ENCODE data around the gene CBY1. TPM values are rescaled to one million over a fixed set of nuclear protein-coding genes. Genes with fewer than 3 reads are reported as not detected.
A peak's percentile ranks its signal among the peaks of the same experiment; 100 is the strongest.

Gene CBY1
- total and polyA plus RNA-seq, 9 of the 15 experiments (the other 6 are each of a cell fraction or from before 2014, with no cell fraction given), result 5.7 to 19.7 (median 10.8) TPM

- TF ChIP-seq ZKSCAN8 (CRISPR knock-in tag; IDR thresholded peaks at IDR 0.05), result no peak
- no peak for TF ChIP-seq ZNF551 (CRISPR knock-in tag; IDR thresholded peaks at IDR 0.05)
- TF ChIP-seq, protein P1, sequence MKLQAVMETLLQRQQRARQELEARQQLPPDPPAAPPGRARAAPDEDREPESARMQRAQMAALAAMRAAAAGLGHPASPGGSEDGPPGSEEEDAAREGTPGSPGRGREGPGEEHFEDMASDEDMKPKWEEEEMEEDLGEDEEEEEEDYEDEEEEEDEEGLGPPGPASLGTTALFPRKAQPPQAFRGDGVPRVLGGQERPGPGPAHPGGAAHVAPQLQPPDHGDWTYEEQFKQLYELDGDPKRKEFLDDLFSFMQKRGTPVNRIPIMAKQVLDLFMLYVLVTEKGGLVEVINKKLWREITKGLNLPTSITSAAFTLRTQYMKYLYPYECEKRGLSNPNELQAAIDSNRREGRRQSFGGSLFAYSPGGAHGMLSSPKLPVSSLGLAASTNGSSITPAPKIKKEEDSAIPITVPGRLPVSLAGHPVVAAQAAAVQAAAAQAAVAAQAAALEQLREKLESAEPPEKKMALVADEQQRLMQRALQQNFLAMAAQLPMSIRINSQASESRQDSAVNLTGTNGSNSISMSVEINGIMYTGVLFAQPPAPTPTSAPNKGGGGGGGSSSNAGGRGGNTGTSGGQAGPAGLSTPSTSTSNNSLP (IDR thresholded peaks at IDR 0.05; ENCODE audit: borderline replicate concordance, low read depth, low read length), result peak; percentile 74; the same call in 1 of the 2 replicates
- no peak for TF ChIP-seq ZNF717 (CRISPR knock-in tag; IDR thresholded peaks at IDR 0.05)
- TF ChIP-seq, protein P2, sequence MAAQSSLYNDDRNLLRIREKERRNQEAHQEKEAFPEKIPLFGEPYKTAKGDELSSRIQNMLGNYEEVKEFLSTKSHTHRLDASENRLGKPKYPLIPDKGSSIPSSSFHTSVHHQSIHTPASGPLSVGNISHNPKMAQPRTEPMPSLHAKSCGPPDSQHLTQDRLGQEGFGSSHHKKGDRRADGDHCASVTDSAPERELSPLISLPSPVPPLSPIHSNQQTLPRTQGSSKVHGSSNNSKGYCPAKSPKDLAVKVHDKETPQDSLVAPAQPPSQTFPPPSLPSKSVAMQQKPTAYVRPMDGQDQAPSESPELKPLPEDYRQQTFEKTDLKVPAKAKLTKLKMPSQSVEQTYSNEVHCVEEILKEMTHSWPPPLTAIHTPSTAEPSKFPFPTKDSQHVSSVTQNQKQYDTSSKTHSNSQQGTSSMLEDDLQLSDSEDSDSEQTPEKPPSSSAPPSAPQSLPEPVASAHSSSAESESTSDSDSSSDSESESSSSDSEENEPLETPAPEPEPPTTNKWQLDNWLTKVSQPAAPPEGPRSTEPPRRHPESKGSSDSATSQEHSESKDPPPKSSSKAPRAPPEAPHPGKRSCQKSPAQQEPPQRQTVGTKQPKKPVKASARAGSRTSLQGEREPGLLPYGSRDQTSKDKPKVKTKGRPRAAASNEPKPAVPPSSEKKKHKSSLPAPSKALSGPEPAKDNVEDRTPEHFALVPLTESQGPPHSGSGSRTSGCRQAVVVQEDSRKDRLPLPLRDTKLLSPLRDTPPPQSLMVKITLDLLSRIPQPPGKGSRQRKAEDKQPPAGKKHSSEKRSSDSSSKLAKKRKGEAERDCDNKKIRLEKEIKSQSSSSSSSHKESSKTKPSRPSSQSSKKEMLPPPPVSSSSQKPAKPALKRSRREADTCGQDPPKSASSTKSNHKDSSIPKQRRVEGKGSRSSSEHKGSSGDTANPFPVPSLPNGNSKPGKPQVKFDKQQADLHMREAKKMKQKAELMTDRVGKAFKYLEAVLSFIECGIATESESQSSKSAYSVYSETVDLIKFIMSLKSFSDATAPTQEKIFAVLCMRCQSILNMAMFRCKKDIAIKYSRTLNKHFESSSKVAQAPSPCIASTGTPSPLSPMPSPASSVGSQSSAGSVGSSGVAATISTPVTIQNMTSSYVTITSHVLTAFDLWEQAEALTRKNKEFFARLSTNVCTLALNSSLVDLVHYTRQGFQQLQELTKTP (IDR thresholded peaks at IDR 0.05; ENCODE audit: low read depth in 1 of 2, partially characterized antibody in 2 of 2), result no peak
- TF ChIP-seq XRCC5 (IDR thresholded peaks at IDR 0.05; ENCODE audit: low read depth, low read length), result no peak
- no peak for TF ChIP-seq MCM7 (IDR thresholded peaks at IDR 0.05)
- TF ChIP-seq SAFB2 (IDR thresholded peaks at IDR 0.05; ENCODE audit: borderline replicate concordance, low read depth, low read length, severe bottlenecking), result no peak
- TF ChIP-seq, protein P3, sequence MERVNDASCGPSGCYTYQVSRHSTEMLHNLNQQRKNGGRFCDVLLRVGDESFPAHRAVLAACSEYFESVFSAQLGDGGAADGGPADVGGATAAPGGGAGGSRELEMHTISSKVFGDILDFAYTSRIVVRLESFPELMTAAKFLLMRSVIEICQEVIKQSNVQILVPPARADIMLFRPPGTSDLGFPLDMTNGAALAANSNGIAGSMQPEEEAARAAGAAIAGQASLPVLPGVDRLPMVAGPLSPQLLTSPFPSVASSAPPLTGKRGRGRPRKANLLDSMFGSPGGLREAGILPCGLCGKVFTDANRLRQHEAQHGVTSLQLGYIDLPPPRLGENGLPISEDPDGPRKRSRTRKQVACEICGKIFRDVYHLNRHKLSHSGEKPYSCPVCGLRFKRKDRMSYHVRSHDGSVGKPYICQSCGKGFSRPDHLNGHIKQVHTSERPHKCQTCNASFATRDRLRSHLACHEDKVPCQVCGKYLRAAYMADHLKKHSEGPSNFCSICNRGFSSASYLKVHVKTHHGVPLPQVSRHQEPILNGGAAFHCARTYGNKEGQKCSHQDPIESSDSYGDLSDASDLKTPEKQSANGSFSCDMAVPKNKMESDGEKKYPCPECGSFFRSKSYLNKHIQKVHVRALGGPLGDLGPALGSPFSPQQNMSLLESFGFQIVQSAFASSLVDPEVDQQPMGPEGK (CRISPR knock-in tag; IDR thresholded peaks at IDR 0.05; ENCODE audit: borderline replicate concordance), result no peak
- TF ChIP-seq BCL6 (CRISPR knock-in tag; IDR thresholded peaks at IDR 0.05), result no peak
- no peak for TF ChIP-seq NFIX (CRISPR knock-in tag; IDR thresholded peaks at IDR 0.05; ENCODE audit: low read depth)
- TF ChIP-seq TRIM24 (IDR thresholded peaks at IDR 0.05), result no peak
- TF ChIP-seq ZNF217 (CRISPR knock-in tag; IDR thresholded peaks at IDR 0.05), result no peak
- no peak for TF ChIP-seq TGIF2 (CRISPR knock-in tag; IDR thresholded peaks at IDR 0.05)
- TF ChIP-seq ZBTB12 (CRISPR knock-in tag; IDR thresholded peaks at IDR 0.05), result peak; percentile 62
- TF ChIP-seq ID3 (CRISPR knock-in tag; IDR thresholded peaks at IDR 0.05), result no peak
- TF ChIP-seq ID3 (tag; IDR thresholded peaks at IDR 0.05), result no peak
- TF ChIP-seq NFE2L1 (tag; IDR thresholded peaks at IDR 0.05; ENCODE audit: borderline replicate concordance, low read depth), result no peak
- TF ChIP-seq KHSRP (IDR thresholded peaks at IDR 0.05), result no peak
Measured at GRCh38 chr22:38705235-38706100, 49.0 kb downstream of the CBY1 start, which contains the start of gene GTPBP1 (continued).
